Measurements from ENCODE around the gene SNX14.
"Not testable (repeated sequence)": the region's sequence is repeated elsewhere in the genome, so short reads cannot be mapped to it uniquely, and the experiment has no call there.

SNX14 gene

GRCh38 chr6:85581572-85581971 is 12.1 kb downstream of the SNX14 start:
- no peak for FAIRE-seq

GRCh38 chr6:85580878-85581267 is 12.8 kb downstream of the SNX14 start:
- FAIRE-seq, result no peak

DNA sequence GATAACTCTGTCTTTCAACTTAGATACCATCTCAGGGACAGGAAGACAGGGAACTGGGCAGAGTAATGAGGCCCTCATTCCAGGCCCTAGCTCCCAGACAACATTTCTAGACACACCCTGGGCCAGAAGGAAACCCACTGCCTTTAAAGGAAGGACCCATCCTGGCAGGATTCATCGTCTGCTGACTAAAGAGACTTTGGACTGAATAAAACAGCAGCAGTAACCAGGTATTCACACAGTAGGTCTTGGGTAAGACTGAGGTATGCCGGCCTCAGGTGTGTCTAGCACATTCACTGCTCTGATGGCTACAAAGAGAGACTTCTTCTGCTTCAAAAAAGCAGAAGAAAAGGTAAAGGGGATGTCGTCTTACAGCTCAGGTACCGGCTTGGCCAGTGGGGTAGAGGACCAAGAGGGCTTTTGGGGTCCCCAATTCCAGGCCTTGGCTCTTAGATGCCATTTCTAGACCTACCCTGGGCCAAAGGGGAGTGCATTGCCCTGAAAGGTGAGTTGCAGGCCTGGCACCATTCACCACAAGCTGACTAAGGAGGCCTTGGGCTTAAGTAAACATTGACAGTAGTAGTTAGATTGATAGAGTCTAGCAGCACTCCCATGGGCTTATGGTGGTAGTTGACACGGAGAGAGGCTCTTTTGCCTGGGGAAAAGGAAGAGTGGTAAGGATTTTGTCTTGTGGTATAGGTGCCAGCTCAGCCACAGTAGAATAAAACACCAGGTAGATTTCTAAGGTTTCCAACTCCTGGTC is 13.4 kb downstream of the SNX14 start:
- no peak for FAIRE-seq

DNA sequence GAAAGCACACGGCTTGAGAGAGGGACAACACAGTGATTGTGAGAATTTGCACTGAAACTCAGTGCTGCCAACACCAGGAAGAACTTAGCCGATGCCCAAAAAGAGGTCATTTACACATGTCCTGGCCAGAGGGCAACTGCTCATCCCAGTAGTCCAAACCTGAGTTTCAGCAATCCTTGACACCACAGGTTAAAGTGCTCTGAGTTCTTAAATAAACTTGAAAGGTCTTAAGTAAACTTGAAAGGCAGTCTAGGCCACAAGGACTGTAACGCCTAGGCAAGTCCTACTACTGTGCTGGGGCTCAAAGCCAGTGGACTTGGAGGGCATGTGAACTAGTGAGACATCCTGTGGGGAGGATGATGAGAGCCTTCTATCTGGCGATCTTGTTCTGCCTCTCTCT is 14.1 kb downstream of the SNX14 start:
- no peak for FAIRE-seq

DNA sequence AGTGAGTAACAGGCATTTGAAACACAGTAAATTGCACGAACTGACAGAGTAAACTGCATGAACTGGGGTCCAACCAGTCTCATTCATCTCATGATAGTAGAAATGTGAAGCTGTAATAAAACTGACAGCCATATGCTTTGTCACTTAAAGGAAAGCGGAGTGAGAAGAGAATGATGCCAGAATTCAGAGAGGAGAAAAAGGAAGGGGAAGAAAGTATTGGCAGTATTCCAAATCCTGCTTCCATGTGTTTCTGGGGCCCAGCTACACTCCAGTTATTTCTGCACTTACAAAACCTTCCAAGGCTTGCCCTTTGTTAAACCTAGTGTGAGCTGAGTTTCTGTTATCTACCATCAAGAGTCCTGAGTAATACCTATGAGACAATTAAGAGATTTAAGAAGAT is 17.2 kb downstream of the SNX14 start:
- no peak for FAIRE-seq

DNA sequence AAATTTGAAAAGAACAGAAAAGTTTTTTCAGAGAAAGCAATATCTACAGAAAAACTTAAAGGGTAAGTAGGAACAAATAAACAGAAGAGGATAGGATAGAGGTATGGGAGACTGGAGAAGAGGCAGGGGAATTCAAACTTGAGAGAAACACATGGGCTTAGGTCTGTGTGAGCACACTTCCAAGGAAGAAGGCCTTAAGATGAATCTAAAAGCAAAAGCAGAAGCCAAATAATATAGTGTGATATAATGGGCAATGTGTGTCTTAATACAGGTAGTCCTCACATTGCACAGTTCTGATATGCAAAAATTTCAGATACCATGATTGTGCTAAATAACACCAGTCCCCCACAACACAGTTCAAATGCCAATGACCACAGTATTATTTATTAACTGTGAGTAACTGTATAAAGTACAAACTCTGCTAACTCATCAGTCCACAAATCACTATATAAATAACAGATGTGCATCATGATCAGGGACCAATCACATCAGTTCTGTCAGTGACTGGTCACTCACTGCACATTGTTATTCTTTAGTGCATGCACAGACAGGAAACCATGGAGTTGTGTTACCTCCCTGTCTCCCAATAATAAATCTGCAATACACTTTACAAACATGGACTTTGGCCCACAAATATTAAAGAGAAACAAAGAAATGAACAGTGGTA is 18.6 kb downstream of the SNX14 start:
- peak; percentile 86 for FAIRE-seq

GRCh38 chr6:85569323-85569722 is 24.3 kb downstream of the SNX14 start:
- FAIRE-seq, result peak; percentile 45

DNA sequence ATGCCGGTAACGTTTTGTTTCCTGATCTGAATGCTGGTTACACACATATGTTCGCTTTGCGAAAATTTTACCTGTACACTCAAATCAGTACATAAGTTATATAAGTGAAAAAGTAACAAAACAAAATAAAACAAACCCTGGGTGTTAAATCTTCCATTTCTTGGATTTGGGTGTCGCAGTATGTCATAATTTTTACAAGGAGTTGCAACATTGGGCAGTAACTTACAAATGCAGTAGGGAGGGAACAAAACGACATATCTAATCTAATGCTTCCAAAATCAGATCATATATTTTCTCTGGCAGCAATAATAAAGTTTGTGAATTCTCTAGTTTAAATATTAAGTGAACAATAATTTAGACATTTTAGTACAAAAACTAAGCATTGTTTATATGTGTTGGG is 25.2 kb downstream of the SNX14 start:
- FAIRE-seq, result no peak

DNA sequence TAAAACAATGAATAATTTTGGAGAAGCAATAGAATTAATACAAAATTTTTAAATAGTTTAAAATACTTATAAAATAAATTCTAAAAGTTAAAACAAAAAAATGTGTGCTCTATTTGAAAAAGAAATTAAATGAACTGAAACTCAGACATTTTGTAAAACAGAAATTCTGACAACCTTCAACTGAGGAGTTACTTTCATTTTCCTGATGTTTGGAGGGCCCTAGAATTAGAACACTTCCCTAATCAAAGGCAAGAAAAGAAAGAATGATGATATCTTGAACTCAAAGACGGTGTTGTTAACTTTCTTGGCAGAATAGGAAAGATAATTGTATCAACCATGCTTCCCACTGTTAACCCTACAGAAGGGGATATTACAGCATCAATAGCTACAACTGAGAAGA is 27.9 kb downstream of the SNX14 start:
- FAIRE-seq, result no peak

- FAIRE-seq, result not testable (repeated sequence)
These were observed 29.4 kb downstream of the SNX14 start for GRCh38 chr6:85564223-85564622.

- no peak for FAIRE-seq
These were observed 31.8 kb downstream of the SNX14 start for GRCh38 chr6:85561750-85562357.

DNA sequence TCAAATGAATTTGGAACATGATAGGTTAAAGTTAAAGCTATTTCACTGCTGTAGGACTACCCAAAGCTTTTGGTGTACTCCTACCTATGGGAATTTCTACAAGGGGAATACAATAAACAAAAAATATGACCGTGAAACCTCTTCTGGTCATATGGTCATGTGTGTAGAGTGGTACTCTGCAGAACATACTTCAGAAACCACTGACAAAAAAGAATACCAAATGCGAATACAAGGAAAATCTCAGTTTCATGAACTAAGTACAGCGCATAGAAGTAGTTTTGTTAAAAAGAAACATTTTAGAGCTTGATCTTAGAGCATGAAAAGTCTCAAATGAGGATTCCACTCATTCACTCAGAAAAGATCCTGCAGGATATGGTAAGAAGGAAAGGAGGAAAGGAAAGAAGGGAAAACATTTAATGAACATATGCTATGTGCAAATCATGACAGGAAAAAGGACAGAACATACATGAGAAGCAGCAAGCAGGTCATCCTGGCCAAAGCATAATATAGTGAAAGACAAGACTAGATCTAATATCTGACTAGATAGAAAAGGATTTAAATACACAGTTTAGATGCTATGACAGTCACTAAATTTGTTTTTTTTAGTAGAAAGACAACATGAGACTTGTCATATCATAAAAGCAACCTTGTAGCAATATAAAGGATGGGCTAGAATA is 36.5 kb downstream of the SNX14 start:
- FAIRE-seq, result no peak

DNA sequence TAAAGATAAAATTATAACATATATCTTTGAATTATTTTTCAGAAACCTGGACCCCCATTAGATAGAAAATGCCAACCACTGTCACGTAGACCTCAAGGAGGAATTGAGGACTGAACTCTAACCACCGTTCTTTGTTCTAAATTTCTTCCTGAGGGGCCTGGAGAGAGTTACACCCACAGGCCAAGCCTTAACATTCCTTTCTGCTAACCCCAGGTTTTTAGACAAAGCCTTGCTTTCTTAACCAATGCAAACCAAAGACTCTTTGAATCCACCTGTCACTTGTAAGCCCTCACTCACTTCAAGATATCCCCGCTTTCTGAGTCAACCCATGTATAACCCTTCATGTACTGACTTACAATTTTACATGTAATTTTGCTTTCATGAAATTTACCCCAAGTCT is 41.0 kb downstream of the SNX14 start:
- no peak for FAIRE-seq

- FAIRE-seq, result no peak
These were observed 42.4 kb downstream of the SNX14 start for GRCh38 chr6:85551264-85551663.

DNA sequence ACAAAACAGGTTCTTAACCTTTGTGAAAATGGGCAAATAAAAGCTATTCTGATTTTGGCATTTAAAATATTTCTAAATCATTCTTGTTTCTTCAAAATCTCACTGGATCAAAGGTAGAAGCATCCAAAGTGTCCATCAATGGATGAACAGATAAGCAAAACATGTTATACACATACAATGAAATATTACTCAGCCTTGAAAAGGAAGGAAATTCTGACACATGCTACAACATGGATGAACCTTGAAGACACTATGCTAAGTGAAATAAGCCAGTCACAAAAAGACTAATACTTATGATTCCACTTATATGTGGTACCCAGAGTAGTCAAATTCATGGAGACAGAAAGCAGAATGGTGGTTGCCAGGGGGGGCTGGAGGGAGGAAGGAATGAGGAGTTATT is 45.9 kb downstream of the SNX14 start:
- FAIRE-seq, result no peak

DNA sequence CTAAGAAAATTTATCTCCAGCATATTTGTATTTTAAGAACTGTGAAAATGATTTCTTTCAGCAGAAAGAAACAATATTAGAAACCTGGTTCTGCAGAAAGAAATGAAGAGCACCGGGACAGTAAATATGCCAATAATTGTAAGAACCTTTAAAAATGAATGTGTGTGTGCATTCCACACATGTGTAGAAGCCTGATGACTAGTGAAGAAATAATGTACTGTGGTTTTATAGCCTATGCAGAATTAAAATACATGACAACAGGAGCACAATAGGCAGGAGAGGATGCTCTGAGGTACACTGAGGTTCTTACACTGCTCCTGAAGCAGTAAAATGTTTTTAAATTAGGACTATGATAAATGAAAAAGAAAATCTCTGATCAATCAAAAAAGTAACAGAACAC is 48.9 kb downstream of the SNX14 start:
- no peak for FAIRE-seq

DNA sequence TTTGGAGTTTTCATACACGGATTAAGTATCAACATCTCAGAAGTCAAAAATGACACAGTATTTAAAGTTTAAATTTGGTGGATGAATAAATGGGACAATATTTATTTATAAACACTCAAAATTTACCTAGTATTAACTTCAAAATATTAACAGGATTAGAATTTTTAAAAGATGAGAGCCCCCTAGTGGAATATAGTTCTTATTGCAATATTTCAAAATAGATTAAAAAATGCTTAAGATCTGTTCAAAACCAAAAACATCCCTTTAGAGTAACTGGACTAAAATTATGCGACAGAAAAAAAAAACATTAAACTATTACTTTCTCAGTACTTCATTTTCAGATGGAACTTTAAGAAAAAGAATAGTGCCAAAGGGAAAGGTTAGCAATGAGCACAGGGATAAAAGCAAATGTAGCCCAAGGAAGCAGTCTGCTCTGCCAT is 56.6 kb downstream of the SNX14 start:
- peak; percentile 99 for FAIRE-seq

GRCh38 chr6:85524281-85524680 is 69.4 kb downstream of the SNX14 start:
- not testable (repeated sequence) for FAIRE-seq

GRCh38 chr6:85516168-85516567 is 77.5 kb downstream of the SNX14 start:
- peak; percentile 83 for FAIRE-seq

DNA sequence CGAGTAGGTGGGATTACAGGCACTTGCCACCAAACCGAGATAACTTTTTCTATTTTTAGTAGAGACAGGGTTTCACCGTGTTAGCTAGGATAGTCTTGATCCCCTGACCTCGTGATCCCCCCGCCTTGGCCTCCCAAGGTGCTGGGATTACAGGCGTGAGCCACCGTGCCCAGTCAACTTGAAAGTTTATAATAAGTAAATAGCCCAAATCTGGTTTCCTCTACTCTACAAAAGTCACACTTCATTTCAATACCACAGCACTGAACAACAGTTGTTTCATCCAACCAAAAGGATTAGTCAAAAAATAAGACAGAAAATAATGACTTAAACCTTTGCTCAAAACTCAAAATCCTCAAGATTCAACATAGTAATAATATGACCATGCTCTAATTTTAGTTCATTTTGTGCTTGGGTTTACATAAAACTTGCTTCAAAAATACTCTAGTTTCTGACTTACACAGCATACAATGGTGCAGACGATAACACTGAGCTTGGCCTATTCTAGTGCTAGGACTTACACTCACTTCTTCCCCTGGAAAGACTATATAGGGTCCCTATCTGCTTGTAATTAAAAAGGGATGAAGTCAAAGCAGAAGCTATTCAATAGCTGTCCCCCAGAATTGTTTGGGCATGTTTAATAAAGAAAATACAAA is 87.1 kb downstream of the SNX14 start:
- FAIRE-seq, result no peak

GRCh38 chr6:85498596-85499258 is 94.9 kb downstream of the SNX14 start:
- FAIRE-seq, result no peak

DNA sequence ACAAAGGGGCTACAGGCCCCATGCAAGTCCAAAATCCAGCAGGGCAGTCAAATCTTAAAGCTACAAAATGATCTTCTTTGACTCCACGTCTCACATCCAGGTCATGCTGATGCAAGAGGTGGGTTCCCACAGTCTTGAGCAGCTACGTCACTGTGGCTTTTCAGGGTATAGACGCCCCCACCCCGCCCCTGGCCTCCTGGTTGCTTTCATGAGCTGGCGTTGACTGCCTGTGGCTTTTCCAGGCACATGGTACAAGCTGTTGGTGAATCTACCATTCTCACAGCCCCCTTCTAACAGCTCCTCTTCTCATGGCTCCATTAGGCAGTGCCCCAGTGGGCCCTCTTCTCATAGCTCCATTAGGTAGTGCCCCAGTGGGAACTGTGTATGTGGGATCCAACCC is 96.8 kb downstream of the SNX14 start:
- FAIRE-seq, result no peak
